Iris pigment epithelial cell (primary cell): ENCODE measurements around the gene GOT1.

Experiments
- DNase-seq: peaks from one replicate; pipeline ENCODE4 v3.0.0-alpha.2; 2011; ENCODE audit warnings: low read depth

GOT1 gene

DNA sequence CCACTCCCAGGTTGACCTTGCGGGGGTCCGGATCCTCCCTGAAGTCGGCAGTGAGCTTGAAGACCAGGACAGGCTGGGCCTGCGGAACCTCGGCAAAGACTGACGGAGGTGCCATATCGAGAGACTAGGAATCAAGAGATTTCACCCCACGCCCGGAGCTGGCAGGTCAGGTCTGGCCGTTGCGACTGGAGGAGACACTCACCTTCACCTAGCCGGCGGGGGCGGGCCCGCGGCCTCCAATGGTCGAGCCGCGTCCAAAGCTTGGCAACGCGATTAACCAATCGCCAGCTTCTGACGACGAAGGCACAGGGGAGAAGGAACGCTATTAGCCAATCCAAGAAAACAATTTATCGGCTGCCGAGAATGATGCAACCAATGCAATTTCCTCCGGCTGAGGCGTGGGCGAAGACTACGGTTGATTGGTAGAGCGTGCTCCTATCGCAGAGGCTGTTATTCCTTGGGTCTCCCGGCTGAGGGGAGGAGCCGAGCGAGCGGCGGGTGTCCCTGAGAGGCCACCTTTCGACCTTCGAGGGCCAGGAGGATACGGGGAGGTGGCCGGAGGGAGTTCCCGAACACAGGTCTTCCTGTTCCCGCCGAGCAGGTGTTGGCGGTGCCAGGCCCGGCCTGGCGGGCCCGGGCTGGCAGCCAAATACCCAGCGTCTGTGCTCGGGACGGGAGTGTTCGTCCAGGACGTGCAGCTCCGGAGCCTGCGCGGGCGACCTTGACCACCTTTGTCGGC lies at the start of gene GOT1:
GOT1 (minus strand) TSS at position 174 of the 739 bp plus-strand sequence; CDS start at position 115, 59 bp downstream.
- DNase-seq = peak; percentile 99

DNA sequence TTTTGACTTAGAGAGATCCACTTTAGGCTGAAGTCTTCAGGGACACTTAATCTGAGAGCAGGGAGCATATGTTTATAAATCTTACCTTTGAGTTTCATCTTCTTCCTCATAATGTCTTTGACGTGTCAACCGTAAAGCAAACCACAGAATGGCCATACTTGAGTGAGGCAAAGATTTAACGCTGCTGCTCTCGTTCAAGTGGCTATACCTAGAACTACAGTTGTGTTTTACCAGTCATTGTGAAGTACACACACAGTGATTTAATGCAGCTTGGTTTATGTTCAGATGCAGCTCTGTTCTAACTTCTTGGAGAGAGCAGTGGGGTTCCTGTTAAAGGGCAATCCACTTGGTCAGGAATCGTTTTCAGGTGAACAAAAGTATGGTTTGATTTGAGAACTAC lies 39.9 kb upstream of the GOT1 start:
- DNase-seq = no peak

DNA sequence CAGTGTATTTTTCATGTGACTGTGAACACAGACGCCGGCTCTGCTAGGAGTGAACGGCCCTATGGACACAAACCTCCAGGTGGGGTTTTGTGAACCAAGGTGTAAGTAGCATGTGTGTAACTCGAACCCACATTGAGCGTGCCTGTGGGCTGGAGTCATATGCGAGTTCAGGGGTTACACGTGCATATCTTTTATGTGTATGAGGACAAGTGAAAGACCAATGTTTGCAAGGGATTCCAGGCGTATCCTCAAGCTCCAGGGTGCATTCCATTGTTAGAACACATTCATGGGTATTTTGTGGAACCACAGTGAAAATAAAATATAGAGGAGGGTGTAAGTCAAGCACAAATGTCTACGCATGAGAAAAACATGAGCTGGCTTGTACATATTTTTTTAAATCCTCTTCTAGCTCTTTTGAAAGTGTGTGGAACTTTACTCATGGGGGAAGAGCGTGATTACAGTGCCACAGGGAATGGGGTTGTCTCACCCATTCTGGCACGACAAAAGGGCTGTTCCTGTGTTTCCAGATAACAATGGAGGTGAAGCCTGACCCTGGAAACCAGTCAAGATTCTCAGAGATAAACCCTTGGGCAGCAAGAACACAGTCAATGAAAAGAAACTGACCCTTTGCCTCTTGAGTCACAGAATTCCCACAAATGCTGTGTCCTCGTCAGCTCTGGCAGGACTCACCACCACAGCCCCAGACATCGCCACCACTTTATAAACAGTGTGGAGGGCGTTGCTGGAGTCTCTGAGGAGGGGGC lies 37.0 kb upstream of the GOT1 start:
- DNase-seq = no peak

DNA sequence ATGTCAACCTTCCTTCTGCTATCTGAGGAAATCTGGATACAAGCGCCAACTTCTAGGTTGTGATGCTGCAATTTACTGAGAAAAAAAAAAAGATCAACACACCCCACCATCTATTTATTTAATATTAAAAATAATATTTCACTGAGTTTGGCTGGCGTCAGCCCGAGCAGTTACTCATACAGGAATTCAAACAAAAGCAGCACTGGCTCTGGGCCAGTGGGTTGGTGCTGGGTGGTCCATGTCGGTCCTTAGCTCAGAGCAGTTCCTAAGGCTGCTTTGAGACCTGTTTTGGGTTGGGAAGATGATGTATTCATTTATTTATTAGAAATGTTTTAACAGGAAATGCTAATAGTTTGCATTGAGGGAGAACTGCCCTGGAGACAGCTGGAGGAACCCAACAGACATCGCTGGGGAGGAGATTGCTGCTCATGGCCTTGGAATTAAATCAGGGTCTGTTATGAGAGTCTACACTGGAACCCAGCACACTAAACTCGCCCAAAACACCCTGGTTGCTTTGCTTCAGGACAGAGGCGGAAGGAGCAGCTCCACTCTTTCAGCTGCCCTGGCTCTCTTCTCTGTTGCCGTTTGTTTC lies 36.3 kb upstream of the GOT1 start:
- DNase-seq = no peak

DNA sequence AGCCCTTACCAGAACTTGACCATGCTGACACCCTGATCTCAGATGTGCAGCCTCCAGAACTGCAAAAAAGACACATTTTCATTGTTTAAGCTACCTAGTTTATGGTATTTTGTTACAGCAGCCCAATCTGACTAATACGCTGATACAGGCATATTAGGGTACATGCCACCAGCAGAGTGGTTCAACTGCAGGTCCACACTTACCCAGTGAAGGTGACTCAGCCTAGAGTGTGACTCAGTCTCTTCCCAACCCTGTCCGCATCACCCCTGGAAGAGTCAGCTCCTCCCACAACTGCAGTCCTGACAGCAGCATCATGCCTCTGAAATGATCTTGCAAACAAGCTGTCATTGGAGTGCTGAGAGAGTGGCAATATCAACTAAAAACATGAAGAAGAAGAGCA lies 30.8 kb upstream of the GOT1 start:
- peak; percentile 75 for DNase-seq

DNA sequence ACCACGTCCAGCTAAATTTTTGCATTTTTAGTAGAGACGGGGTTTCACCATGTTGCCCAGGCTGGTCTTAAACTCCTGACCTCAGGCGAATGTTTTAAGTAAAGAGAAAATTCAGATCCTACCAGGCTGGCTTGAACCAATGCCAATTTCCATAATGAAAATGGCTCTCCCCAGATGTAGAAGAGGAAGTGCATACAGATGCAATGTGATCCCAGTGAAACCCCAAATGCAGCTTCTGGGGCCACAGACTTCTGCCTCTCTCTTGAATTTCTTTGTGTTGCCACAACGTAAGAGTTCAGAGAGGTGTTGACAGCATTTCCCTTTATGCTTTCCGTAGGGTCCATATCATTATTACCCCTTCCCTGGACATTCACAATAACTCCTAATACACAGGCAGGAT lies 29.6 kb upstream of the GOT1 start:
- no peak for DNase-seq

DNA sequence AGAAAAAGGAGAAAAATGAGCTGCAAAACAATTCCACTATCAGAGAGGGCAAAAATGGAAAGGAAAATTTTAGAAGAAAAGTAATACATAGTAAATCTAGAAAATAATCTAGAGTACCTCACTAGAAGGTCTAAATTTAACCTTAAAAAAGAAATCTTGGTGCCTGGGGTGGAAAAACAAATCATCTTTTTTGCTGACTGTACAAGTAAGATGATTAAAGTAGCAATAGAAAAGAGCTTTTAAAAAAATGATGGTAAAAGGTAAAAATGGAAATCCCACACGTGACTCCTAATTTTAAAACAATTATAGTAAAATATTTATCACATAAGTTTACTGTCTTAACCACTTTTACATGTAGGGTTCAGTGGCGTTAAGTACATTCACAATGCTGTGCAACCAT lies 28.8 kb upstream of the GOT1 start:
- DNase-seq = no peak

DNA sequence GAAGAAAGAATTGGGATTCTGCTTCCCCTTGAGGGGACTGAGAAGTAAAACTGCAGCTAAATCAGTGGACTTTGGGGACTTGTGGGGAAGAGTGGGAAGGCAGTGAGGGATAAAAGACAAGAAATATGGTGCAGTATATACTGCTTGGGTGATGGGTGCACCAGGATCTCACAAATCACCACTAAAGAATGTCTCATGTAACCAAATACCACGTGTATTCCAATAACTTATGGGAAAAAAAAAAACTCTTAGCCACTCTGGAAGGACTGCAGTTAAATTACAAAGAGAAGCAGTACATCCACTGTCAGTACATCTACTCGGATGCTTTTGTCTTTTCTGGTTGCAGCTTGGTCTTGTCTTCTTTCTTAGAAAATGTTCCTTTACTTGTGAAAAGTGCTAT lies 27.4 kb upstream of the GOT1 start:
- DNase-seq = peak; percentile 42

DNA sequence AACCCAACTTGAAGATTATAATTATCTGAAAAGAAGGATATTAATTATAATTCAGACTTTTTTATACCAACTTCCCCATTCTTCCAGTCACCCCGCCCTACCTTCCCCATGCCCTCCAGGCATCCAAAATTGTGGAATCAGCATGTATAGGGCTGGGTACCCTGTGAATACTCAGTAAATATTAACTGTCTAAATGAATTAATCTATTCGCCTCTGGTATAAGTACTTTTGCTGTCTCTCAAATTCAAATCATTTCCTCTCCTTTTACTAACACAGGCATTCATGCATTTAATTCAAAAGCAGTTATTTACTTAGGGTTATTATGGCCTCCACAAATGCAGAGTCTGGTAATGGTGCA lies 26.5 kb upstream of the GOT1 start:
- DNase-seq = no peak

DNA sequence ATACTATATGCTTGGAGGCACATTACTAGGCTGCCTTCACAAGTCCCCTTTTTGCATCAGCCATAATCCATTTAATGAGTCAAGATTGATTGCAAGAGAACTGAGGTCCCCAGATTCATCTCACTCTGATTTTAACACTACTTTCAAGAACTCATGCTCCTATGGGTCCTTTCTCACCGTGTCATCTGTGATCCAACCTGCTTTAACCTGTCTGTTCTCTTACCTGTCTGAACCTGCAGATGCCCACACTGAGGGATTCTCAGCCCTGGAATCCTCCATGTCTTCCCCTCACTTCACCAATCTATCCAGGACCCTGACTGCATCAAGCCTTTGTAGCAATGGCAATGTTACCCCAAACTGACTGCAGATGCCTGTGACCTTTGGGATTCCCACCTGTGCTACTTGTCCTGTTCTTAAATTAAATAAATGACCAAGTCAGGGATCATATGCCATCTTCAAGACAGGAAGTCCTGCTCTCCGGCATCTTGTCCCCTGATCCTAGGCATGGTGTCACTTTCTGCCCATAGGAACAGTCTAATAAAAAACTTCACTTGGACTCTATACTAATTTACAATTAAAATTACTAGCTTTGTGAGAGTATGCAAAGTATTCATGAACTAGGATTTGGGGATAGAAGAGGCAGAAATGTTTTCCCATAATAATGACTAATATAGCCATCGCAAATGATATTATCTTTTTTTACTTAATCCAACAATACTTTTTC lies 25.9 kb upstream of the GOT1 start:
- DNase-seq = no peak

DNA sequence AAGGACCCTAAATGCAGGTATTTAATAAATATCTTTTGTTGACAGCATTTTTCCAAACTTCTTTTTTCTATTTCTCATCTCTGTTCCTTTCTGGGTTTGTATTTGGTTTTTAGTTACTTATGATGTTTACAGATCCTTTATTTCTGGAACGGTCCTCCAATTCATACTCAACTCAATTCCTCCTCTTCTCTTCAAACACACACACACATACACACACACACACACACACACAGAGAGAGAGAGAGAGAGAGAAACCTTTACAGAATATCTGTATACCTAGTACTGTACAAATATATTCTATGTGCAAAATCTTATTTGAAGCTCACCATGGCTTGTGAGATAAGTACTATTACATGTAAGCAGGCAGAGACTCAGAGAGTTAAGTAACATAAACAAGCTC lies 21.6 kb upstream of the GOT1 start:
- DNase-seq = no peak

DNA sequence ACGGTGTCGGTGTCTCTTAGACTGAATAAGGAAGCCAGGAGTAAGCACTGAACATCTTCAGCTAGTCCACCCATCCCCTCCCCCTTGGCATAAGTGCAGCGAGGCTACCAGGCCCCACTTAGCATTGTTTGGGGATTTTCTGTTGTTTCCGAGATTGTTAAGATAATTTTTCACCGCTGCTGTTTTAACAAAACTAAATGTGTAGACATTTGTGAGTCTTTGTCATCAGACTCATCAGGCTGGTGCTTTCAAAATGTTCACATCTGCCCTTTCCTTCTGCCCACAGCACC lies 21.0 kb upstream of the GOT1 start:
- DNase-seq = no peak

DNA sequence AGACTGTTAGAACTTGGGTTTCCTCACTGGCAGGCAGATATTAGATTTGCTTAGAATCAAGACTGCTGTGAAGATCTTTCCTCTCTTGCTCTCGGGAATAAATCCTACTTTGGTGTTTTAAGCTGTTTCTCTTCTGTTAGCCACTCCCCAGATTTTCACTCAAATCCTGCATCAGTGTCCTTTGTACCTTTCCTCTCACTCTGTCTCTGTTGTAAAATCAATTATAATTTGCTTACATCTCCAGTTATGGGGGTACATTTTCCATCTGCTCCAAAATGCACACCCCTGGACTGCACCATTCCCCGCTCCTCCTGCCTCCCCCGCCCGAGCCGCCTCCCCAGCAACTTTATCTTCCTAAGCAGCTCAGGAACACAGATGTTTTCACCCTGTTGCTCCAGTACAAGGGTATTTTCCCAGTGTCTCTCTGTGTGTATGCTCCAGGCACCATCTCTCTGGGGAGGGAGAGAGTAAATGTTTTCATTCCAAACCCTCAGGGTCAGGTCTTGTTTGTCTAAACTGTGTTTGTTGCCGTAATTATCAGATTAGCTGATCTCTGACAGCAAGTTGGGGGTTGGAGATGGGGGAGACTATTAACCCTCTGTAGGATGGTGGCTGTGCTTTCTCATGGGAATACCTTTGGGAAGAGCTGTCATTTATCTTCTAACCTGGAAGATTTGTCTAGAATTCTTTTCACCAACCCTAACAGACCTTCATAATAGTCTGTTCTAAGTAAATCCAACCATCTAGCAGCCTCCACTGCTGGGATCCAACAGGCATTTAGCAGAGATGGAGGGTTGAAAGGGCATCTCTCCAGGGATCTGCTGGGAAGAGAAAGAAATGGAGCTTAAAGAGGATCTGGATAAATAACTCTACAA lies 20.4 kb upstream of the GOT1 start:
- no peak for DNase-seq

DNA sequence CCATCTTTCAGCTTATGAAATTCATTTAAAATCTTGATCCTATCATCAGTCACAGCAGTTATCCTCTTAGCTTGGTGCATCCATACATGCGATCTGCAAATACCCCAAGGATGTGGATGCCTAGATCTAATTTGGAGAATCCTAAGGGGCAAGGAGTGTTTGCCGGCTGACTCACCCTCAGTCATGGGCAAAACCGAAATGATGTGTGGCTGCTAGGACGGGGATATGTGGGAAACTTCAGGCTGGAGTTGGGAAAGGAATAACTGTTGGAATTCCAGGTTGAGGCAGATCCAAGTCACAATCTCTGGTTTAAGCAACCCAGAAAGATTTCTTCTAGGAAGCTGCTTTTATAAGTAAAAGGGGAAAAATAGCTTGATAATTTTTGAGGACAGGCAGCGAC lies 19.7 kb upstream of the GOT1 start:
- no peak for DNase-seq

DNA sequence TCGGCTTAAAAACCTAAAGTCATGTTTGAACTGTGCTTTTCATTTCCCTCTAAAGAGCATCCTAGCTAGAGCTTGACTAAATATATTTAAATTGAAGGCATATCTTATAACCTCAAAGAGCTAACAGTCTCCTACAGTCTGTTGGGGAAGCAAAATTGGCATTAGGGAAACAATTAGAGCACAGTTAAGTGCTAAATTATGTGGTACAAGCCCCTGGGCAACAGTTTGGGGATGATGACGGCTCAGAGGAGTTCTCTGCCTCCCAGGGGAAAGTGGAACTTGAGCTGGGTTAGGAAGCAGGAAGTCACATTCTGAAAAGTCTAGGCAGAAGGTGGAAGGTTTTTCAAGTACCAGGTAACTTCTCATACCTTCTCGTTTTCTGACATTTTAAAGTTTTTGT lies 18.6 kb upstream of the GOT1 start:
- DNase-seq = no peak

DNA sequence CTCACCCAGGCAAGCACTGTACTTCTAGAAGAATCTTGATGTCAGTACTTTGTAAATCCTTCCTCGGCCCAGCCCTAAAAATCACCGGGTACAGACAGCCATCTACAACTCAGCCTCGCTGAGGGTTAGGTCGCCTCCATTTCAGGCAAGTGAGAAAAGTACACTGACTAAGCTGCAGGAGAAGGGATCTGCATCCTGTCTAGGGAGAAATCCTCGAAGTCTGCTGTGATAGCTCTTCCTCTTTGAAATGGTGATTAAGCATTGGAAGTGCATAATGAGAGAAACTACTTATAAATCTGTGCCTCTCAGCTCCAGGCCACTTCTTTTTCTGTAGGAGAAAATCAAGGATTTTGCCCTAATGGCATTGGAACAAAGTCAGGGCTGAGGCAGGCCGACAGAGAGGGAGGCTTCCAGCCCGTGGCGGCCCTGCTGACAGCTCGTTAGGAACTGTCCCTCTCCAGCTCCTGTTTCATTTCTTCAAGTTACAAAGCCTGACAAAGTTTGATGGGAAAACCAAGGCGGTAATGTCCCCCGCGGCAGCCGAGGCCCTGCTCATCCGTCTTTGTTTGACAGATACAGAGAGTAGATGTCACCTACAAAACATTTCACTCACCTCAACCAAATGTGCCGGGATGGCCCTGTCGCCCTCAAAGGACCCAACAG lies 14.1 kb upstream of the GOT1 start:
- DNase-seq = no peak

DNA sequence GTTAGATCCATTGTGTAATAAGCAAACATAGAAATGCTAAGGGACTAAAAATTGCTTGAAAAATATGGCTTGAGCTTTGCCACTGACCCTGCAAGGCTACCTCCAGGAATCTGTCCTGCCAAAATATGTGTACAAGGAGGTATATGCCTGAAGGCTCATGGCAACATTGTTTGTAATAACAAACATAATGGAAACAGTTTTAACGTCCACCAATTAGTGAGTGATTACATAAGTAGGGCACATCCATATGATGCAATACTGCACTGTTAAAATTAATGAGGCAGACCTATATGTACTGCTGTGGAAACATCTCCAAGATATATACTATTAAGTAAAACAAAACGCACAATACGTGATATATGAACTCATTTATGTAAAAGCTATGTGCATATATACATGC lies 13.1 kb upstream of the GOT1 start:
- DNase-seq = no peak

DNA sequence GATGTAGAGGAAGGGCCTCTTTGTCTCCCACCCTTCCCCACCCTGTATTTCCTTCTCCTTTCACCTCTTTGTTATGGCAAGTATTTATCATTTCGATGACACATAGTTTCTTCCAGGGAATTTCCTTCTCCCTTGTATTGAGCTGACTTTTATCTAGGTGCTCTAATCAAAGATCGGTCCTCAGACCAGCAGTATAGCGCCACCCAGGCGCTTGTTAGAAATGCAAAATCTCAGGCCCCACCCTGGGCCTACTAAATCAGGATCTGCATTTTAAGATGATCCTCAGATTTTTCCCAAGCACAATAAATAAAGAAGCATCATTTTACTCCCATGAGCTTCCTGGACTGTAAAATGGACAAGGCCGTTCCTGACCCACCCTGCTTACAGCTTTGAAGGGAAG lies 12.0 kb upstream of the GOT1 start:
- DNase-seq = no peak

DNA sequence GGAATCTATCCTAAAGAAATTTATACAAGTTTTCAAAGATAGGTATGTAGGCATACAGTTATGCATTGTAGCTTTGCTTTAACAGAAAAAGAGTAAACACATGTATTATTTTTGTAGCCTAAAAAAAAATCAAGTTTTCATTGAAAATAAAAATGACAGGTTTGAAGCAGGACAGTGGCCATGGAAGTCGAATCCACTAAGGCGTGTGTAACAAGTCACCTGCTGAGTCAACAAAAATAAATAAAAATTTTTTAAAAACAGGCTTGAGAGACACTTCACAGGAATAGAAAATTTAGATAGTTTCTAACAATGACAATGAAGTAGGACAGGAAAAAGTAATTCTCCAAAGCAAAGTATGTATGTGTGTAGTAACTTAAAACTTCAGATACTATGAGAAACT lies 8.5 kb upstream of the GOT1 start:
- DNase-seq = no peak

DNA sequence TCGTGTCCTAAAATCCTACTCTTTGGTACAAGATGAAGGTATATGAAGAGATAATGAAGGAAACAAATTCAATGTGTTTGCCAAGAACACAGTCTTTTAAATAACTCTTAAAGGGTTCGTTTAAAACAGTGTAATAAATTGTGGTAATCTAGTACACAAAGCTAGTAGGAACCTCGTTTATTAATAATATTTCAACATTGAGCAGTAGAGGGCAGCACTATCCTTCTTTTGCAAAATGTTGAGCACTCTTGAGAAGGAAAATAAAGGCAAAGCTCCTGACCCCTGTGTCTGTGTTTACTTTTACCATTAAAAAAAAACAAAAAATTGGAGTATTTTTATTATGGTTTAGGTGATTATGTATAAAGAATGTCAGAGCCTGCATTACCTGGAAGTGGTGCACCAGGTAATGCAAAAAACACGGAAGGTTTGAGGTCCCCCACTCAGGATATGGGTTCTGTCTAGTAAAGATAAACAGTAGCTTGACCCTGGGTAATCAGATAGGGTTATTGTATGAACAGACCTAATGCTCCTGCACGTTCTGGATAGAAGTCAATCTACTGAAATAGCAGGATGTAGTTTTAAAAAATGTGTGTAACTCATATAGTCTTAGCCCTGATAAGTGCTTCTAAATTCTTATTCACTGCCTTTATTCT lies 5.7 kb upstream of the GOT1 start:
- peak; percentile 46 for DNase-seq
